A549 (cell line): ENCODE measurements around the gene MROH7. TPM values are rescaled to one million over a fixed set of nuclear protein-coding genes. Genes with fewer than 3 reads are reported as not detected.

ENCODE experiments used
- ATAC-seq, 2 experiments: fragments of 200-7000 bp in 1 of 2; fragments of >200 bp in 1 of 2; cut with Nextera tagmentation in 1 of 2; cut with Tn5 transposase in 1 of 2; 3 replicates each; pipeline versions ENCODE4 v1.8.0 to v1.9.1; 2018 to 2020; ENCODE audit warnings: mild to moderate bottlenecking in 1 of 2, moderate library complexity in 1 of 2
- CTCF ChIA-PET: fragments of 300-600 bp; sonication (Branson Sonifier 250); formaldehyde crosslinking; extraction: SDS; loops from one replicate; lab custom pipeline; 2021; ENCODE audit warnings: antibody characterized with exemption, inconsistent platforms; lab: Yijun Ruan, JAX
- POLR2A ChIA-PET: fragments of 350-600 bp; formaldehyde crosslinking; extraction: SDS; loops from one replicate; lab custom pipeline; 2021; ENCODE audit warnings: antibody characterized with exemption, inconsistent platforms; lab: Yijun Ruan, JAX
- DNase-seq, 2 experiments: peaks; one replicate each; pipeline versions ENCODE4 v3.0.0 to v3.0.0-alpha.2; 2011 to 2016; ENCODE audit warnings: low read depth in 1 of 2, low spot score in 1 of 2
- FAIRE-seq: peaks from 2 replicates; lab custom pipeline; 2011; peaks lifted over from hg19 to GRCh38; lab: Jason Lieb, UNC
- H3K27ac ChIP-seq, 2 experiments: fragments of >200 bp; sonication (Bioruptor Twin); formaldehyde crosslinking; 3 replicates each; pipeline ENCODE4 v1.5.1; 2016 to 2017
- H3K4me1 ChIP-seq: fragments of >200 bp; sonication (Bioruptor Twin); formaldehyde crosslinking; 3 replicates; pipeline ENCODE4 v1.6.1; 2016
- H3K4me2 ChIP-seq: fragments of >200 bp; sonication (Bioruptor Twin); formaldehyde crosslinking; 3 replicates; pipeline ENCODE4 v1.6.1; 2016
- H3K4me3 ChIP-seq: fragments of >200 bp; sonication (Bioruptor Twin); formaldehyde crosslinking; 3 replicates; pipeline ENCODE4 v1.5.1; 2016
- H3K9me3 ChIP-seq: fragments of >200 bp; sonication (Bioruptor Twin); formaldehyde crosslinking; 3 replicates; pipeline ENCODE4 v1.6.1; 2016
- EHF ChIP-seq: fragments of 250-450 bp; sonication (Bioruptor Pico); IDR thresholded peaks from 2 replicates; pipeline ENCODE4 v1.5.0; 2020; ENCODE audit warnings: mild to moderate bottlenecking
- ELK1 ChIP-seq: fragments of 150-350 bp; IDR thresholded peaks from 2 replicates; pipeline ENCODE4 v1.6.1; 2014; ENCODE audit warnings: low read depth, mild to moderate bottlenecking, low read length
- FOSB ChIP-seq: fragments of 250-450 bp; sonication (Bioruptor Pico); IDR thresholded peaks from 2 replicates; pipeline ENCODE4 v1.5.0; 2020; ENCODE audit warnings: mild to moderate bottlenecking, moderate library complexity
- FOSL2 ChIP-seq, 2 experiments: fragments of 450-650 bp in 1 of 2; fragments of >200 bp in 1 of 2; sonication (Bioruptor Twin) in 1 of 2; formaldehyde crosslinking; IDR thresholded peaks; 2 replicates each; pipeline versions ENCODE4 v1.5.0 to v1.6.1; 2016 to 2020; ENCODE audit warnings: mild to moderate bottlenecking in 1 of 2, moderate library complexity in 1 of 2
- FOXS1 ChIP-seq: fragments of 250-450 bp; sonication (Bioruptor Pico); IDR thresholded peaks from 2 replicates; pipeline ENCODE4 v1.5.0; 2020; ENCODE audit warnings: mild to moderate bottlenecking, moderate library complexity
- HDAC2 ChIP-seq: fragments of 200-600 bp; sonication (generic); IDR thresholded peaks from 2 replicates; pipeline ENCODE4 v1.6.1; 2016
- HEYL ChIP-seq: fragments of 250-450 bp; sonication (Bioruptor Pico); IDR thresholded peaks from 2 replicates; pipeline ENCODE4 v1.8.0; 2021; ENCODE audit warnings: mild to moderate bottlenecking, moderate library complexity
- HOXA7 ChIP-seq: fragments of 250-450 bp; sonication (Bioruptor Pico); IDR thresholded peaks from 2 replicates; pipeline ENCODE4 v1.5.0; 2020; ENCODE audit warnings: mild to moderate bottlenecking, moderate library complexity
- HOXB5 ChIP-seq: fragments of 250-450 bp; sonication (Bioruptor Pico); IDR thresholded peaks from 2 replicates; pipeline ENCODE4 v1.5.0; 2020; ENCODE audit warnings: mild to moderate bottlenecking, moderate library complexity
- JUN ChIP-seq, 2 experiments: fragments of >200 bp; sonication (Bioruptor Twin); formaldehyde crosslinking; IDR thresholded peaks; 2 replicates in 1 of 2; 3 replicates in 1 of 2; pipeline ENCODE4 v1.6.1; 2016 to 2017
- KDM5A ChIP-seq: fragments of 200-600 bp; sonication (generic); IDR thresholded peaks from 2 replicates; pipeline ENCODE4 v1.6.1; 2016; ENCODE audit warnings: antibody characterized with exemption, mild to moderate bottlenecking
- NPAS2 ChIP-seq: fragments of 250-450 bp; sonication (Bioruptor Pico); IDR thresholded peaks from 2 replicates; pipeline ENCODE4 v1.8.0; 2022; ENCODE audit warnings: mild to moderate bottlenecking, moderate library complexity, borderline replicate concordance
- POLR2A ChIP-seq: IDR thresholded peaks from 2 replicates; pipeline ENCODE4 v1.6.1; 2012; ENCODE audit warnings: mild to moderate bottlenecking, low read length
- POLR2AphosphoS2 ChIP-seq: conservative IDR thresholded peaks from 2 replicates; pipeline ENCODE4 v1.6.1; 2012; ENCODE audit warnings: low read length, improper control_type of control experiment, inconsistent platforms
- RAD21 ChIP-seq, 2 experiments: fragments of >200 bp in 1 of 2; sonication (Bioruptor Twin) in 1 of 2; formaldehyde crosslinking in 1 of 2; IDR thresholded peaks in 1 of 2; conservative IDR thresholded peaks in 1 of 2; 2 replicates in 1 of 2; 3 replicates in 1 of 2; pipeline ENCODE4 v1.6.1; 2012 to 2018; ENCODE audit warnings: inconsistent platforms in 1 of 2
- RFX5 ChIP-seq: fragments of 450-650 bp; IDR thresholded peaks from 2 replicates; pipeline ENCODE4 v1.7.1; 2014; ENCODE audit warnings: antibody characterized with exemption, mild to moderate bottlenecking, moderate library complexity
- SMC3 ChIP-seq: fragments of >200 bp; sonication (Bioruptor Twin); formaldehyde crosslinking; IDR thresholded peaks from 3 replicates; pipeline ENCODE4 v1.6.1; 2018; ENCODE audit warnings: inconsistent platforms
- SREBF2 ChIP-seq: fragments of 450-650 bp; IDR thresholded peaks from 2 replicates; pipeline ENCODE4 v1.6.1; 2014; ENCODE audit warnings: mild to moderate bottlenecking, moderate library complexity
- ZC3H11A ChIP-seq: fragments of 450-650 bp; IDR thresholded peaks from 2 replicates; pipeline ENCODE4 v1.6.1; 2014; ENCODE audit warnings: antibody characterized with exemption, mild to moderate bottlenecking
- WGBS: methylation state at CpG from one replicate; pipeline ENCODE4 v1.1.6; 2017; ENCODE audit errors: missing lambda C conversion rate; 5-methylcytosine and 5-hydroxymethylcytosine counted together
- polyA plus RNA-seq, 4 experiments: library from polyadenylated mRNA; depleted of rRNA in 3 of 4; stranded (reverse); fragments of >200 nt; fragmentation: RNase III in 1 of 4; extraction: RNeasy Plus Mini Kit Qiagen cat#74134 plus additional on column Dnase treatment in 1 of 4; gene quantifications; 2 replicates in 3 of 4; 3 replicates in 1 of 4; pipeline ENCODE4 v1.2.3, GENCODE V29; 2011 to 2017
- TF ChIP-seq, protein P1 (sequence below): fragments of 250-450 bp; sonication (Bioruptor Pico); IDR thresholded peaks from 2 replicates; pipeline ENCODE4 v1.5.0; 2020; ENCODE audit warnings: low read depth, mild to moderate bottlenecking, moderate library complexity
- TF ChIP-seq, protein P2 (sequence below): fragments of >200 bp; sonication (Bioruptor Twin); formaldehyde crosslinking; IDR thresholded peaks from 2 replicates; pipeline ENCODE4 v1.6.1; 2016
- TF ChIP-seq, protein P3 (sequence below): IDR thresholded peaks from 2 replicates; pipeline ENCODE4 v1.6.1; 2012
- TF ChIP-seq, protein P4 (sequence below): fragments of 200-600 bp; sonication (generic); IDR thresholded peaks from 2 replicates; pipeline ENCODE4 v1.6.1; 2016; ENCODE audit warnings: antibody characterized with exemption, mild to moderate bottlenecking, moderate library complexity

Gene MROH7
- polyA plus RNA-seq, 2 of the 4 experiments (the other 2 are of a cell fraction) = not detected

GRCh38 chr1:54750596-54750995 lies 109.0 kb downstream of the MROH7 start:
- CTCF ChIA-PET = interaction anchor here (1.0 kb wide), 1 partner anchor 680 kb away, joined by 3 read pairs; no protein-coding TSS in a partner anchor
- FAIRE-seq = no peak
- H3K4me2 ChIP-seq = no peak overlapping the region
- no peaks in the 10 kb centered on the region for H3K9me3 ChIP-seq
- 39% methylated on average over 3 of the region's 6 CpGs for WGBS
- TF ChIP-seq ELK1 (no peak), POLR2A (no peak), HDAC2 (no peak), FOSL2 (IDR thresholded peaks at IDR 0.05) (no peak), FOSL2 (CRISPR knock-in tag; IDR thresholded peaks at IDR 0.05) (no peak), HEYL (no peak), EHF (CRISPR knock-in tag) (no peak), HOXA7 (CRISPR knock-in tag) (no peak), SREBF2 (no peak), ZC3H11A (no peak), RAD21 (conservative IDR thresholded peaks at IDR 0.05 in 1 of 2, IDR thresholded peaks at IDR 0.05 in 1 of 2) (no peak), JUN (IDR thresholded peaks at IDR 0.05) (no peak)
- TF ChIP-seq, protein P1, sequence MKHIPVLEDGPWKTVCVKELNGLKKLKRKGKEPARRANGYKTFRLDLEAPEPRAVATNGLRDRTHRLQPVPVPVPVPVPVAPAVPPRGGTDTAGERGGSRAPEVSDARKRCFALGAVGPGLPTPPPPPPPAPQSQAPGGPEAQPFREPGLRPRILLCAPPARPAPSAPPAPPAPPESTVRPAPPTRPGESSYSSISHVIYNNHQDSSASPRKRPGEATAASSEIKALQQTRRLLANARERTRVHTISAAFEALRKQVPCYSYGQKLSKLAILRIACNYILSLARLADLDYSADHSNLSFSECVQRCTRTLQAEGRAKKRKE (CRISPR knock-in tag) = no peak
- TF ChIP-seq, all 56 proteins: peak for 0
- ATAC-seq = no peak
- POLR2A ChIA-PET = no interaction called here
- H3K4me3 ChIP-seq = no peak overlapping the region
- no peaks in the 10 kb centered on the region for H3K4me1 ChIP-seq
- H3K27ac ChIP-seq = no peak overlapping the region
- DNase-seq = no peak

DNA sequence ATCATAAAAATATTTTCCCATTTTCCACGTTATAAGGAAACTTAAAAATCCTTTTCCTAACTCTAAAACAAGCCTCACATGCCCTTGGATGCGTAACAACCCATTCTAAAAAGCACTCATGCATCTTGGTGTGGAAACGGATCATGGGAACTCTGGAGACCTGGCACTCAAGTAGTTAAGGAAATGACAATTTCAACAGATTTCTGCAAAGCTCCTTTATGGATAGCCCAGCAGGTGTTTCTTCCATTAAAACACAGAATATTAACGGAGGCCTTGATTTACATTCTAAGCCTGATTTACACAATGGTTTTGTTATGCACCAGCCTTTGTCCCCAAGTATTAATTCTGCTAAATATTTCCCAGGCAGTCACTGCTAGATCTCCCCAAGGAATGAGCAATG lies 109.8 kb downstream of the MROH7 start:
- POLR2A ChIA-PET = no interaction called here
- no peak for ATAC-seq
- Histone ChIP-seq H3K9me3 (no peaks in the 10 kb centered on the region), H3K4me2 (no peak overlapping the region), H3K4me1 (no peaks in the 10 kb centered on the region), H3K27ac (no peak overlapping the region), H3K4me3 (no peak overlapping the region)
- 69% methylated on average over 4 of the region's 4 CpGs for WGBS
- FAIRE-seq = no peak
- no peak for DNase-seq
- TF ChIP-seq FOSL2 (IDR thresholded peaks at IDR 0.05) (no peak), FOSL2 (CRISPR knock-in tag; IDR thresholded peaks at IDR 0.05) (no peak)
- CTCF ChIA-PET = interaction anchor here (1.0 kb wide), 1 partner anchor 680 kb away, joined by 3 read pairs; no protein-coding TSS in a partner anchor

DNA sequence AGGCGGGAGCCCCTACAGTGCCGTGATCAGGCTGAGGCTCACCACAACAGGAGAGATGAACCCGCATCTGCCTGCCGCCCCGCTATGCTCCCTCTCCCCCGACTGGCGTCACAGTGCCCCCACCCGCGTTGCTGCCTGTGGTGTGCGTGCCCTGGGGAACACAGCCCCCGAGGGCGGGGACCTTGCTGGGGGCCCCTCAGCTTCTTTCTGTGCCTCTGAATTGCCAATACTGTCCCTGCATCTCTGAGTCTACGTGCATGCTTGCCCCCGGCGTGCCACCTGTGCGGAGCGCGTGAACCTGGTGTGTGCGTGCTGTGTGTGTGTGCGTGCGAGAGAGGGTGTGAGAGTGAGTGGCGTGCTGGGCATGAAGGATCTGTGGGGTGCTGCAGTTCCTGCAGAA lies 112.5 kb downstream of the MROH7 start:
- Histone ChIP-seq H3K4me2 (no peak overlapping the region), H3K4me3 (no peak overlapping the region), H3K9me3 (no peaks in the 10 kb centered on the region), H3K27ac (no peak overlapping the region), H3K4me1 (no peaks in the 10 kb centered on the region)
- no peak for TF ChIP-seq FOSB (CRISPR knock-in tag)
- TF ChIP-seq KDM5A = no peak
- TF ChIP-seq, protein P2, sequence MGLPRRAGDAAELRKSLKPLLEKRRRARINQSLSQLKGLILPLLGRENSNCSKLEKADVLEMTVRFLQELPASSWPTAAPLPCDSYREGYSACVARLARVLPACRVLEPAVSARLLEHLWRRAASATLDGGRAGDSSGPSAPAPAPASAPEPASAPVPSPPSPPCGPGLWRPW = no peak
- no peak for TF ChIP-seq NPAS2 (CRISPR knock-in tag)
- no peak for TF ChIP-seq FOXS1 (CRISPR knock-in tag)
- TF ChIP-seq HOXB5 (CRISPR knock-in tag) = no peak
- TF ChIP-seq EHF (CRISPR knock-in tag) = no peak
- TF ChIP-seq POLR2AphosphoS2 = no peak
- TF ChIP-seq RFX5 = no peak
- no peak for TF ChIP-seq SMC3
- TF ChIP-seq, protein P3, sequence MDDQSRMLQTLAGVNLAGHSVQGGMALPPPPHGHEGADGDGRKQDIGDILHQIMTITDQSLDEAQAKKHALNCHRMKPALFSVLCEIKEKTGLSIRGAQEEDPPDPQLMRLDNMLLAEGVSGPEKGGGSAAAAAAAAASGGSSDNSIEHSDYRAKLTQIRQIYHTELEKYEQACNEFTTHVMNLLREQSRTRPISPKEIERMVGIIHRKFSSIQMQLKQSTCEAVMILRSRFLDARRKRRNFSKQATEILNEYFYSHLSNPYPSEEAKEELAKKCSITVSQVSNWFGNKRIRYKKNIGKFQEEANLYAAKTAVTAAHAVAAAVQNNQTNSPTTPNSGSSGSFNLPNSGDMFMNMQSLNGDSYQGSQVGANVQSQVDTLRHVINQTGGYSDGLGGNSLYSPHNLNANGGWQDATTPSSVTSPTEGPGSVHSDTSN = no peak
- no peak for TF ChIP-seq JUN (IDR thresholded peaks at IDR 0.05)
- TF ChIP-seq, protein P4, sequence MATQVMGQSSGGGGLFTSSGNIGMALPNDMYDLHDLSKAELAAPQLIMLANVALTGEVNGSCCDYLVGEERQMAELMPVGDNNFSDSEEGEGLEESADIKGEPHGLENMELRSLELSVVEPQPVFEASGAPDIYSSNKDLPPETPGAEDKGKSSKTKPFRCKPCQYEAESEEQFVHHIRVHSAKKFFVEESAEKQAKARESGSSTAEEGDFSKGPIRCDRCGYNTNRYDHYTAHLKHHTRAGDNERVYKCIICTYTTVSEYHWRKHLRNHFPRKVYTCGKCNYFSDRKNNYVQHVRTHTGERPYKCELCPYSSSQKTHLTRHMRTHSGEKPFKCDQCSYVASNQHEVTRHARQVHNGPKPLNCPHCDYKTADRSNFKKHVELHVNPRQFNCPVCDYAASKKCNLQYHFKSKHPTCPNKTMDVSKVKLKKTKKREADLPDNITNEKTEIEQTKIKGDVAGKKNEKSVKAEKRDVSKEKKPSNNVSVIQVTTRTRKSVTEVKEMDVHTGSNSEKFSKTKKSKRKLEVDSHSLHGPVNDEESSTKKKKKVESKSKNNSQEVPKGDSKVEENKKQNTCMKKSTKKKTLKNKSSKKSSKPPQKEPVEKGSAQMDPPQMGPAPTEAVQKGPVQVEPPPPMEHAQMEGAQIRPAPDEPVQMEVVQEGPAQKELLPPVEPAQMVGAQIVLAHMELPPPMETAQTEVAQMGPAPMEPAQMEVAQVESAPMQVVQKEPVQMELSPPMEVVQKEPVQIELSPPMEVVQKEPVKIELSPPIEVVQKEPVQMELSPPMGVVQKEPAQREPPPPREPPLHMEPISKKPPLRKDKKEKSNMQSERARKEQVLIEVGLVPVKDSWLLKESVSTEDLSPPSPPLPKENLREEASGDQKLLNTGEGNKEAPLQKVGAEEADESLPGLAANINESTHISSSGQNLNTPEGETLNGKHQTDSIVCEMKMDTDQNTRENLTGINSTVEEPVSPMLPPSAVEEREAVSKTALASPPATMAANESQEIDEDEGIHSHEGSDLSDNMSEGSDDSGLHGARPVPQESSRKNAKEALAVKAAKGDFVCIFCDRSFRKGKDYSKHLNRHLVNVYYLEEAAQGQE = no peak
- FAIRE-seq (no peak), DNase-seq (no peak), ATAC-seq (no peak)
- 98% methylated on average over 5 of the region's 22 CpGs for WGBS
- POLR2A ChIA-PET = no interaction called here
- CTCF ChIA-PET = interaction anchor here (0.7 kb wide), 1 partner anchor 242 kb away, joined by 4 read pairs; no protein-coding TSS in a partner anchor
